T47D (cell line): ENCODE data around the gene LIN37.
"Not testable (repeated sequence)": the region's sequence is repeated elsewhere in the genome, so short reads cannot be mapped to it uniquely, and the experiment has no call there.

ENCODE experiments used
- DNase-seq, 2 experiments: peaks; one replicate each; pipeline versions ENCODE4 v3.0.0 to v3.0.0-alpha.2; 2011 to 2012; ENCODE audit warnings: low read depth in 1 of 2, low spot score in 1 of 2
- JUND ChIP-seq: IDR thresholded peaks from 2 replicates; pipeline ENCODE4 v1.6.1; 2012; ENCODE audit warnings: low read depth
- in situ Hi-C: cut with HindIII; loops from 2 replicates; pipeline ENCODE4 v1.10.0; 2016; ENCODE audit warnings: low sequenced_read_pairs, low pct_unique_long_range_greater_than_20kb

LIN37 gene

DNA sequence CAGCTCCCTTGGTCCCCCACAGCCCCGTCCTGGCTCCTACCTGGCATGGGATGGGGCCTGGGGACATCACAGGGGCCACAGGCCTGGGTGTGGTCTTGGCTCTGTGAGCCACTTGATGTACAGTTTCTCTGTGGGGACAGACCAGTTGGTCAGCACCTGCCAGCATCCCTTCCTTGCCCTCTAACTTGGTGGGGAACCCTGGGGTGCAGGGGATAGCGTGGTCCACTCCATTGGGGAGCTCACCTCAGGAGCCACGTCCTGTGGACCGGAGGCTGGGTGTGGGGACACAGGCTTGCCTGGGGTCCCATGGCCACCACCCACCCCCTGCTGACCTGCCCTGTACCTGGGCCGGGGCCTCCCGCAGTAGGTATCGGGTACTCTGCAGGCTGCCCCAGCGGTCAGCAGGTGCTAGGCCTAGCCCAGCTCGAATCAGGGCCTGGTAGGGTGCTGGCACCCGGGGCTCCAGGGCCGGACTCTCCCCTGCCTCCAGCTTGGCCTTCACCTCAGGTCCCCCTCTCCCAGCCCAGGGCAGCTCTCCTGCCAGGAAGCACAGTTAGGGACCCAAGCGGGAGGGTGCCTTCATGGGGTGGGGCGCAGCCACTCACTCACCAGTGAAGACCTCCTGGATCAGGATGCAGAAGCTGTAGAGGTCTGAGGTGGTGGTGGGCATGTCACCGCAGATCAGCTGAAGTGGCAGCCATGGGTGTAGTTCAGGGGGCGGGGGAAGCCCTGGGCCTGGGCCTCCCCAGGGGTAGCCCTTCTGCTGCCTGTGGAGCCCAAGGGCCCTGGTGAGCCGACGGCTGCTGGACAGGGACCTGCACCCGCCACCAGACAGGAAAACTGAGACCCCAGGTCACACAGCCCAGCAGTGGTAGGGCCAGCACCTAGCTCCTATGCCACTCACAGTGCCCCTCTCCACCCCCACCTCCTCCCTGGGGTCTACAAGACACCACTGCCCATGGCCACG, 41.9 kb downstream of the LIN37 start:
- in situ Hi-C loops = no loop called here
- DNase-seq = no peak
- TF ChIP-seq JUND = no peak

DNA sequence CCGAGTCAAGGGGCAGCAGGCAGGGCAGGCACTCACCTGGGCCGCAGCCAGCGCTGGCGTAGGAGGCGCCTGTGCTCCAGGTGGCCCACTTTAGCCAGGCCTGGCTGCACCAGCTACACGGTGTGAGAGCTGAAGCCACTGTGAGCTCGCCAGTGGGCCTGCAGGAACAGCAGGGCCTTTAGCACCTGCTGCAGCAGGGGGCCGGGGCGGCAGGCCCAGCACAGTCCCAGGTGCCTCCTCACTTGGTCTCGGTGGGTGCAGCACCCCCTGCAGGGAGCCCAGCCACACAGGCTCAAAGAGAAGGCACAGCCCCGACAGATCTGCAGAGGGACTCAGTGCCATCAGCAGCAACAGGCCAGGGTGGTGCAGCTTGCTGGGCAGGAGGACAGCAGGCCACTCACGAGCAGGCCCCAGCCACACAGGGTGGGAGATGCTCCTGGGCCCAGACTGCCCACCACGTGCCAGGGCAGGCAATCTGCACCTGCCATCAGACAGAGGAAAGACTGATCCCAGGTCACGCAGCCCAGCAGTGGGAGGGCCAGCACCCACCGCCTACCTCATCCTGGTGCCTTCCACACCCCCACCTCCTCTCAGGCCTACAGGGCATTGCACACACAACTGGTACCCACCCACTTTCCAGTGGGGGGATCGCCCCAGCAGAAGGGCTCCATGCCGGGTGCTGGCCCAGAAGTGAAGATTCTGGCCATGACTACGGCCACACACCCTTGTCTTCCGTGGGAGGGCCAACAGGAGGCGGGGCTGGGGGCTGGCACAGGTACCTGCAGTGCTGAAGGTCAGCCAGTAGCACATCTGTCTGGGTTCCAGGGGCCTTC, 42.8 kb downstream of the LIN37 start:
- in situ Hi-C loops = no loop called here
- no peak for TF ChIP-seq JUND
- no peak for DNase-seq

DNA sequence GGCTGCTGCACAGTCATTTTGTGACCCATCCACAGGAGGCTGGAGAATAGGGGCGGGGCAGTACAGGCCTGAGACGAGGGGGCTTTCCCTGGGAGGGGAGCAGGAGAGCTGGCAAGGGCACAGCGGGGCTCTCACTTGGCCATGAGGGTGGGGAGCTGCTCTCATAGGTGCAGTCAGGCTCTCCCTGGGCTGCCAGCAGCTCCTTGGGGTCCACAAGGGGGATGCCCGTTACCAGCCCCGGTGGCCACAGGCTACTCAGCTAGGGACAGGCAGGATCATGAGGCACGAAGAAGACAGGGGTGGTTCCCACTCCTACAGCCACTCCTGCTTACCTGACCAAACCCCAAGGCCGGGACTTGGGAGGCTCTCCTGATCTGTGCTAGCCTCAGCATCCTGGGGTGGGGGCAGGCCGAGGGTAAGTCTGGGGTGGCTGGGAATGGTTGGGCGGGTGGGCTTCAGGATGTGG, 43.5 kb downstream of the LIN37 start:
- no peak for DNase-seq
- in situ Hi-C loops = no loop called here
- no peak for TF ChIP-seq JUND

DNA sequence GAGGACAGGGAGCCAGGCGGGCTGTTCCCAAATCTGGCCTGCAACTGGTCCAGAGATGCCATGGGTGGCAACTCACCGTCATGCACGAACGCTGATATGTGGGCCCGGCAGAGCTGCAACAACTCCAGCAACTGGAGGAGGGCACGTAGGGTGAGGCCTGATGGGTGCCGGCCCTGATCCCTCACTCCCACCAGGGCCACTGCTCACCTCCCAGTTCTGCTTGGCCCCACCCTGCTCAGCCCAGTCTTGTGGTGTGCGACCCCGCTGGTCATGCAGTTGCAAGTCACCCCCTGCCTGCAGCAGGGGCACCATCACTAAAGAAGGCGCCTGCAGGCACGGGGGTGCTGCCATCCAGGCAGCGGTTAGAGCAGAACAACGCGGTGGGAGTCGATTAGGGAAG, 43.9 kb downstream of the LIN37 start:
- in situ Hi-C loops = no loop called here
- DNase-seq = no peak
- TF ChIP-seq JUND = no peak

DNA sequence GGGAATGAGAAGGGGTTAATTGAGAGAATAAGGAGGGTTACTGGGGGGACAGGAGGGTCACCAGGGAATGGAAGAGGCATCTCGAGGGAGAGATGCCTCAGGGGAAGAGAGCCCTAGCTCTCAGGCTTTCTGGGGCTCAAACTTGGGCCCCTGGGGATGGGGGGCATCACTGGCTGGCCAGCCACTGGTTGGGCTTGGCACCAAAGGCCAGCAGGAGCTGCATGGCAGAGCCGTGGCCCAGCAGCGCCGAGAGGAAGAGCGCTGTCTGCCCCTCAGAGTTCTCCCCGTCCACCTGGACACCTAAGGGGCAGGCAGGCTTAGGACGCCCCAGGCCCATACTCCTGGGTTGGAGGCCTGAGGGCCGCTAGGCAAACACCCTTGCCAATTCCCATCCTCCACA, 44.5 kb downstream of the LIN37 start:
- in situ Hi-C loops = no loop called here
- DNase-seq = no peak
- TF ChIP-seq JUND = no peak

DNA sequence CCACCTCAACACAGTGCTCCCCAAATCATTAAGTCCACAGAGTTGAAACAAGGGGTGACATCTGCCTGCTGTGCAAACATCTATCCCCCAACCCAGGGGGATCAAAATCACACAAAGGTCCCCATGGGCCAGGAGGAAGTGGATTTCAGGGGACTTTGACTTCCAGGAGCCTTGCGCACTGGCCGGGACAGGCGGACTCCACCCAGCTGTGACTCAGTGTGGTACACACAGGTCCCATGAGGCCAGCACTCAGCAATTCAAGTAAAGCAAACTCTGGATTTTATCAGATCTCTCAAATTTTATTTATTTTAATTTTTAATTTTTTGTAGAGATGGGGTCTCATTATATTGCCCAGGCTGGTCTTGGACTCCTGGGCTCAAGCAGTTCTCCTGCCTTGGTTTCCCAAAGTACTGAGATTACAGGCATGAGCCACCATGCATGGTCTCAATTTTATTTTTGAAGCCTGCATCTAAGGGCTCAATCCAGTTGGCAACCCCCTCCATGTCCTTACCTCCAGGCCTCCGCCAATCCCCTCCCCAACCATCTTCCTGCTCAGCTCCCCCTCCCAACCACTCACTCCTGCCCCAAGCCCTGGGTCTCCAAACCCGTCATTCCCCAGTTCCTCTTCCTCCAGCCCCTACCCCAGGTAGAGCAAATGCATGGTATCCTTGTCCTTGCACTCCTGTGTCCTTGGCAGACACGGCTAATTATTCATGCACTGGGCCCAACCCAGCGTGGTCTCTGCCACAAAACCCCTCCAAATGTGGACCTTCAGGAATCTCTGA, 45.2 kb downstream of the LIN37 start:
- DNase-seq = no peak
- TF ChIP-seq JUND = no peak
- in situ Hi-C loops = no loop called here

DNA sequence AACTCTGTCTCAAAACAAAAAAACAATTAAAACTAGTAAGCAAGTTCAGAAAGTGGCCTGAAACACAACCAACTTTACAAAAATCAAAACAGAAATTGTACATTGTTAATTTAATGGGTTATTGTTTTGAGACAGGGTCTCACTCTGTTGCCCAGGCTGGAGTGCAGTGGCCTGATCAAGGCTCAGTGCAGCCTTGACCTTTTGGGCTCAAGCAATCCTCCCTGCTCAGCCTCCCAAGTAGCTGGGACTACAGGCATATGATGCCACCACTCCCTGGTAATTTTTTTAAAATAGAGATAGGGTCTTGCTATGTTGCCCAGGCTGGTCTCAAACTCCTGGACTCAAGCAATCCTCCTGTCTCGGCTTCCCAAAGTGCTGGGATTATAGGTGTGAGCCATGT, 47.2 kb downstream of the LIN37 start:
- in situ Hi-C loops, DNase-seq: not testable (repeated sequence)

DNA sequence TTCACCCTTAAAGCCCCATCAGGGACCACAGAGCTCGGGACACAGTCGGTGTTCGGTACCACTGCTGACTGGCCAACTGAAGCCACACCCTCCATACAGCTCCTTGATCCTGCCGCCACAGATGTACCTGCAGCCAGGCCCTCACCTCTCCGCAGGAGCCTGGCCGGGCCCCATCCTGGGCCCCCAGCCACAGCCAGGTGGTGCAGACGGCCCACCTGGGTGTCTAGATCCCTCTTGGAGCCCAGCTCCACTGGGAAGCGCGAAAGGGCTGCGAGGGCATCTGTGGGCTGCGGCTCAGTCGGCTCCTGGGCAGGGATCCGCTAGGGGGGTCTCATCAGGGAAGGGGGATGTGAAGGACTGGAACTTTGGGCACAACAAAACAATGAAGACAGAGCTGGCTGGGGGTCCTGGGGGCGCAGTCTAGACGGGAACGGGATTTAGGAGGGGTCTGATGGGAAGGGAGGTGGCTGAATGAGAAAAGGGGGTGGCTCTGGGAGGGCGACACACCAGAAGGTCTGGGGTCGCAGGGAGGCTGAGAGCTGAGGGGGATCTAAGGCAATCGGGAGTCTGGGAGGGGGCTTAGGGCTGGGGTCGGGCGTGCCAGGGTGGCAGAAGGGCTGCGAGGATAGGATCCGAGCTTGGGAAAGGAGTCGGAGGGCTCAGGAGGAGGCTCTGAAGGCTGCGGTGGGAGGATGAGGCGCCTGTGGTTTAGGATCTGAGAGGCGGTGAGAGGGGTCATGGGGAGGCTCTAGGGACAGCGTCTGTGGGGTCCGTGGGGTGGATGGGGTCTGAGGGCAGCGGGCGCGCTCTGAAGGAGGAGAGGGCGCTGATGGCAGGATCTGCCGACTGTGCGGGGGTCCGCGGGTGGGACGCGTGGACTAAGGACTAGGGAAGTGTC, 48.5 kb downstream of the LIN37 start:
- TF ChIP-seq JUND = no peak
- in situ Hi-C loops = no loop called here
- no peak for DNase-seq

DNA sequence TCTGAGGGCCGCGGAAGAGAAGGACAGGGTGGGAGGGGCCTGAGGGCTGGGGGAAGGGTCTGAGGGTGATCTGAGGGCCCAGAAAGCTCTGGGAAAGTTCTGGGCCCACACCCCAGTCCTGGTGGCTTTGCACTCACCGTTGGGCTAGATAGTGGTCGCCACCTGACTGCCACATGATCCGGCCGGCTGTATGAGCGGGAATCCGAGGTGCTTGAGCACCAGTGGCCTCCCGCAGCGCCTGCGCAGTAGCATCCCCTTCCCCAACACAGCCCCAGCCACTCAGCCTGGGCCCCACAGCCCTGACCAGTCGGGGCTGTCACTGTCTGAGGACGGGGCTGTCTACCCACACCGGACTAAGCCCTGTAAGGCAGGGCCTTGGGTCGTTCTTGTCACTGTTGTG, 49.3 kb downstream of the LIN37 start:
- in situ Hi-C loops = no loop called here
- DNase-seq = no peak
- TF ChIP-seq JUND = no peak

DNA sequence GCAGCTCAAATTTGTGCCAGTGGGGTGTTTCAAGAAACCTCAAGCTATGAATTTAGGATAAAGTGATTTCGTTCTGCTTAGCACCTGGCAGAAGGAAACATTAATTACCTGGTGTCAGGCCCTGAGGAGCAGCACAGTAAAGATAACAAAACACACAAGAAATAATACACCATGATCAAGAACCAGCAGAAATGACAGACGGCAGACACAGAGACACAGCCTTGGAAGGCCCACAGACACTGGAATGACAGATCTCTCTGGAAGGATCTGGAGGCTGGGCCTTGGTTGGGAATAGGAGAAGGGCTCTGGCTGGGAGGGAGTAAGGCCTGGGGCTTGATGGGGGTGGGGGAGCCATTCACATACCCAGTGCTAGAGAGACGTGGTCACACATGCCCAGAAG, 53.5 kb downstream of the LIN37 start:
- in situ Hi-C loops = no loop called here
- TF ChIP-seq JUND = no peak
- DNase-seq = no peak
